BJ (cell line): ENCODE results near the gene KIAA0319L. TPM values are rescaled to one million over a fixed set of nuclear protein-coding genes. Genes with fewer than 3 reads are reported as not detected.
"Not testable (repeated sequence)": the region's sequence is repeated elsewhere in the genome, so short reads cannot be mapped to it uniquely, and the experiment has no call there.

ENCODE experiments used
- CTCF ChIA-PET: fragments of 350-600 bp; formaldehyde crosslinking; extraction: SDS; loops from one replicate; lab custom pipeline; 2021; ENCODE audit warnings: antibody characterized with exemption, inconsistent platforms; lab: Yijun Ruan, JAX
- POLR2A ChIA-PET: fragments of 300-600 bp; sonication (Branson Sonifier 250); formaldehyde crosslinking; extraction: SDS; loops from one replicate; lab custom pipeline; 2021; ENCODE audit warnings: antibody characterized with exemption; lab: Charles Lee
- DNase-seq: peaks from one replicate; pipeline ENCODE4 v3.0.0-alpha.2; 2011; ENCODE audit warnings: low read depth
- H3K27me3 ChIP-seq: 2 replicates; pipeline ENCODE4 v1.6.0; 2011; ENCODE audit warnings: low read length; ENCODE audit not compliant: control insufficient read depth, insufficient read depth
- H3K36me3 ChIP-seq: 2 replicates; pipeline ENCODE4 v1.5.1; 2011; ENCODE audit warnings: low read length; ENCODE audit not compliant: control insufficient read depth, insufficient read depth
- H3K4me3 ChIP-seq: 2 replicates; pipeline ENCODE4 v1.5.1; 2011; ENCODE audit warnings: low read depth, mild to moderate bottlenecking, control low read depth, low read length
- CTCF ChIP-seq: IDR thresholded peaks from 2 replicates; pipeline ENCODE4 v1.5.1; 2011; ENCODE audit warnings: low read depth, mild to moderate bottlenecking, control low read depth, inconsistent platforms, low read length, moderate library complexity; ENCODE audit not compliant: insufficient read depth
- polyA plus RNA-seq: library from polyadenylated mRNA; depleted of rRNA; stranded (reverse); fragments of >200 nt; gene quantifications from 2 replicates; pipeline ENCODE4 v1.2.3, GENCODE V29; 2011

Gene KIAA0319L
- polyA plus RNA-seq, 1 experiment = 36.3 TPM

- DNase-seq = no peak
- no peaks in the 10 kb centered on the region for H3K27me3 ChIP-seq
- TF ChIP-seq CTCF = no peak
- H3K36me3 ChIP-seq = no peaks in the 10 kb centered on the region
- ChIA-PET POLR2A (no interaction called here), CTCF (interaction anchor here (0.8 to 2.7 kb wide), 4 partner anchors 16 to 133 kb away, joined by 3 to 7 read pairs (median 5); no protein-coding TSS in a partner anchor)
- H3K4me3 ChIP-seq = no peak overlapping the region
These were observed 28.1 kb upstream of the KIAA0319L start for GRCh38 chr1:35585281-35585680.

GRCh38 chr1:35581621-35582020 lies 24.4 kb upstream of the KIAA0319L start:
- H3K4me3 ChIP-seq, DNase-seq, POLR2A ChIA-PET, H3K36me3 ChIP-seq, H3K27me3 ChIP-seq: not testable (repeated sequence)
- CTCF ChIA-PET = interaction anchor here (1.5 kb wide), 1 partner anchor 17 kb away, joined by 4 read pairs; no protein-coding TSS in a partner anchor

GRCh38 chr1:35580949-35581388 lies 23.8 kb upstream of the KIAA0319L start:
- H3K27me3 ChIP-seq = no peaks in the 10 kb centered on the region
- ChIA-PET CTCF (interaction anchor here (0.6 to 1.5 kb wide), 3 partner anchors 16 to 295 kb away, joined by 3 to 4 read pairs (median 4); no protein-coding TSS in a partner anchor), POLR2A (no interaction called here)
- no peak overlapping the region for H3K4me3 ChIP-seq
- H3K36me3 ChIP-seq = no peaks in the 10 kb centered on the region
- DNase-seq = no peak
- TF ChIP-seq CTCF = no peak

GRCh38 chr1:35577071-35577998 lies 20.1 kb upstream of the KIAA0319L start:
- CTCF ChIA-PET = interaction anchor here (0.7 to 1.4 kb wide), 5 partner anchors 13 to 150 kb away, joined by 3 to 5 read pairs (median 3); no protein-coding TSS in a partner anchor
- H3K36me3 ChIP-seq = no peaks in the 10 kb centered on the region
- no peak for DNase-seq
- no peak for TF ChIP-seq CTCF
- H3K4me3 ChIP-seq = no peak overlapping the region
- POLR2A ChIA-PET = no interaction called here
- H3K27me3 ChIP-seq = peaks cover 1% of the 10 kb centered on the region; the same call in 1 of the 2 replicates

GRCh38 chr1:35576766-35577070 lies 19.5 kb upstream of the KIAA0319L start:
- H3K36me3 ChIP-seq, DNase-seq, H3K4me3 ChIP-seq, H3K27me3 ChIP-seq, POLR2A ChIA-PET: not testable (repeated sequence)
- CTCF ChIA-PET = interaction anchor here (1.2 kb wide), 1 partner anchor 11 kb away, joined by 5 read pairs; no protein-coding TSS in a partner anchor

- Histone ChIP-seq H3K4me3 (no peak overlapping the region), H3K27me3 (peaks cover 2% of the 10 kb centered on the region; the same call in 1 of the 2 replicates), H3K36me3 (no peaks in the 10 kb centered on the region)
- no peak for DNase-seq
- ChIA-PET CTCF (interaction anchor here (0.8 to 1.2 kb wide), 2 partner anchors 11 to 150 kb away, joined by 3 to 5 read pairs; no protein-coding TSS in a partner anchor), POLR2A (no interaction called here)
- no peak for TF ChIP-seq CTCF
These were observed 19.0 kb upstream of the KIAA0319L start for GRCh38 chr1:35576061-35576765.
